ENCODE results near the gene FUT8.

The FUT8 gene

GRCh38 chr14:65412032-65412846, at the start of gene FUT8:
TSS of gene FUT8 (plus strand) at chr14:65412730. CDS start at chr14:65561564, 148,834 bp downstream.
- DNase-seq (ENCODE audit: low read depth in 1 of 2, low spot score in 1 of 2): peak; percentile 90 to 94

- no peak for DNase-seq (ENCODE audit: low read depth in 1 of 2, low spot score in 1 of 2)
These were observed 45.5 kb upstream of the FUT8 start for GRCh38 chr14:65366802-65367565.

- no peak for DNase-seq (ENCODE audit: low read depth in 1 of 2, low spot score in 1 of 2)
These were observed 43.0 kb upstream of the FUT8 start for GRCh38 chr14:65369560-65369959.

- DNase-seq (ENCODE audit: low read depth in 1 of 2, low spot score in 1 of 2): no peak
These were observed 41.7 kb upstream of the FUT8 start for GRCh38 chr14:65370801-65371248.

- DNase-seq (ENCODE audit: low read depth in 1 of 2, low spot score in 1 of 2): no peak
These were observed 40.7 kb upstream of the FUT8 start for GRCh38 chr14:65371784-65372183.

- DNase-seq (ENCODE audit: low read depth in 1 of 2, low spot score in 1 of 2): no peak
These were observed 39.4 kb upstream of the FUT8 start for GRCh38 chr14:65373016-65373670.

- DNase-seq (ENCODE audit: low read depth in 1 of 2, low spot score in 1 of 2): no peak
These were observed 38.9 kb upstream of the FUT8 start for GRCh38 chr14:65373671-65374039.

- DNase-seq (ENCODE audit: low read depth in 1 of 2, low spot score in 1 of 2): no peak
These were observed 35.0 kb upstream of the FUT8 start for GRCh38 chr14:65377576-65377975.

- DNase-seq (ENCODE audit: low read depth in 1 of 2, low spot score in 1 of 2): no peak
These were observed 29.9 kb upstream of the FUT8 start for GRCh38 chr14:65382586-65382985.

GRCh38 chr14:65387171-65387570, 25.4 kb upstream of the FUT8 start:
- no peak for DNase-seq (ENCODE audit: low read depth in 1 of 2, low spot score in 1 of 2)

GRCh38 chr14:65387628-65388027, 24.9 kb upstream of the FUT8 start:
- DNase-seq (ENCODE audit: low read depth in 1 of 2, low spot score in 1 of 2): no peak

GRCh38 chr14:65392296-65392695, 20.2 kb upstream of the FUT8 start:
- no peak for DNase-seq (ENCODE audit: low read depth in 1 of 2, low spot score in 1 of 2)

GRCh38 chr14:65396082-65396910, 16.2 kb upstream of the FUT8 start:
- DNase-seq (ENCODE audit: low read depth in 1 of 2, low spot score in 1 of 2): no peak

- DNase-seq (ENCODE audit: low read depth in 1 of 2, low spot score in 1 of 2): no peak
These were observed 9.3 kb upstream of the FUT8 start for GRCh38 chr14:65403231-65403630.

- no peak for DNase-seq (ENCODE audit: low read depth in 1 of 2, low spot score in 1 of 2)
These were observed 4.4 kb upstream of the FUT8 start for GRCh38 chr14:65408113-65408512.

GRCh38 chr14:65410640-65411039, 1.9 kb upstream of the FUT8 start:
- no peak for DNase-seq (ENCODE audit: low read depth in 1 of 2, low spot score in 1 of 2)

GRCh38 chr14:65411656-65412031, 886 bp upstream of the FUT8 start:
- DNase-seq (ENCODE audit: low read depth in 1 of 2, low spot score in 1 of 2): peak; percentile 63 to 69

GRCh38 chr14:65412856-65413738, 567 bp downstream of the FUT8 start:
- DNase-seq (ENCODE audit: low read depth in 1 of 2, low spot score in 1 of 2): peak; percentile 3 to 35

GRCh38 chr14:65413739-65414045, 1.2 kb downstream of the FUT8 start:
- DNase-seq (ENCODE audit: low read depth in 1 of 2, low spot score in 1 of 2): no peak

GRCh38 chr14:65414961-65415589, 2.5 kb downstream of the FUT8 start:
- DNase-seq (ENCODE audit: low read depth in 1 of 2, low spot score in 1 of 2): no peak

Measured in activated T-helper 1 cell treated with anti-CD3 and anti-CD28 coated beads, Interleukin-2, amount 50 U/mL, for 16 hours (primary cell).